ENCODE results near the gene NXN. TPM values are rescaled to one million over a fixed set of nuclear protein-coding genes. Genes with fewer than 3 reads are reported as not detected.

Gene NXN
- total RNA-seq, 4 donors from 2014 or later = 11.3 to 51.6 (median 31.8) TPM

- no peak overlapping the region for H3K4me3 ChIP-seq (ENCODE audit: low read depth, poor library complexity, severe bottlenecking)
- 92% methylated on average over 36 to 37 of the region's 37 CpGs for WGBS, 2 donors
- TF ChIP-seq CTCF (IDR thresholded peaks at IDR 0.05) = no peak
- no peak for TF ChIP-seq POLR2A (IDR thresholded peaks at IDR 0.05)
- intact Hi-C loops (cut with DNase I; ENCODE audit: low total_unique reads) = no loop called here
- DNase-seq (ENCODE audit: low spot score in 2 of 2) = no peak
Observed at GRCh38 chr17:946510-947236, 32.9 kb downstream of the NXN start.

GRCh38 chr17:945672-946071, 33.9 kb downstream of the NXN start:
- no peak overlapping the region for H3K4me3 ChIP-seq (ENCODE audit: low read depth, poor library complexity, severe bottlenecking)
- TF ChIP-seq CTCF (IDR thresholded peaks at IDR 0.05) (no peak), POLR2A (IDR thresholded peaks at IDR 0.05) (no peak)
- DNase-seq (ENCODE audit: low spot score in 2 of 2) = no peak
- intact Hi-C loops (cut with DNase I; ENCODE audit: low total_unique reads) = no loop called here
- 74 to 75% methylated on average over 3 of the region's 3 CpGs for WGBS, 2 donors

DNA sequence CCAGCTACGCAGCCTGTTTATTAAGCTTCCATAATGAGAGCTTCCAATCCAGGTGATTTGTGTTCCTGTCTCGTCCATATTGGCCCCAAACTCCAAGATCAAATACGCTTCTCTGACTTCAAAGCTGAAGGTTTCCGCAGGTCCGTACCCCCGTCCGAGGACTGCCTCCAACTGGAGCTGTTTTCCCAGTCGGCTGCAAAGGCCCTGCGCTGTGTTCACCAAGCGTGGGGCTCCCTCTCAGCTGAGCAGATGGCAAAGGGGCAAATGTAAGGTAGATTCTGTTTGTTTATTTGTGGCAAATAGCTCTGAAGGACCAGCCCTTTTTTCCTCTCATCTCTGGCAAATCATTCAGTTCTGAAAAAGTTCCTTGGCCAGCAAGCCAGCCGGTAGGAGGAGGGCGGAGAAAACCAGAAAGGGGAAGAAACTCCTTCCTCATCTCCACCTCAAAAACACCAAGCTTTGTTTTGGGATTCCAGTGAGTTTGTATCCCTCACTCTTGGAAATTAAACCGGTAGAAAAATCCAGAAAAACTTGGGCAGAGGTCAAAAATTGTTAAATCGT, 35.2 kb downstream of the NXN start:
- no peak overlapping the region for H3K4me3 ChIP-seq (ENCODE audit: low read depth, poor library complexity, severe bottlenecking)
- no peak for DNase-seq (ENCODE audit: low spot score in 2 of 2)
- TF ChIP-seq CTCF (IDR thresholded peaks at IDR 0.05) (no peak), POLR2A (IDR thresholded peaks at IDR 0.05) (no peak)
- intact Hi-C loops (cut with DNase I; ENCODE audit: low total_unique reads) = no loop called here
- 72 to 74% methylated on average over 14 of the region's 14 CpGs for WGBS, 2 donors

- no peak overlapping the region for H3K4me3 ChIP-seq (ENCODE audit: low read depth, poor library complexity, severe bottlenecking)
- WGBS, 2 donors = 71 to 76% methylated on average over 11 of the region's 11 CpGs
- intact Hi-C loops (cut with DNase I; ENCODE audit: low total_unique reads) = no loop called here
- DNase-seq (ENCODE audit: low spot score in 2 of 2) = peak in 1 of 2 donors; percentile 71
- TF ChIP-seq CTCF (IDR thresholded peaks at IDR 0.05) (no peak), POLR2A (IDR thresholded peaks at IDR 0.05) (no peak)
Observed at GRCh38 chr17:935485-935884, 44.1 kb downstream of the NXN start.

DNA sequence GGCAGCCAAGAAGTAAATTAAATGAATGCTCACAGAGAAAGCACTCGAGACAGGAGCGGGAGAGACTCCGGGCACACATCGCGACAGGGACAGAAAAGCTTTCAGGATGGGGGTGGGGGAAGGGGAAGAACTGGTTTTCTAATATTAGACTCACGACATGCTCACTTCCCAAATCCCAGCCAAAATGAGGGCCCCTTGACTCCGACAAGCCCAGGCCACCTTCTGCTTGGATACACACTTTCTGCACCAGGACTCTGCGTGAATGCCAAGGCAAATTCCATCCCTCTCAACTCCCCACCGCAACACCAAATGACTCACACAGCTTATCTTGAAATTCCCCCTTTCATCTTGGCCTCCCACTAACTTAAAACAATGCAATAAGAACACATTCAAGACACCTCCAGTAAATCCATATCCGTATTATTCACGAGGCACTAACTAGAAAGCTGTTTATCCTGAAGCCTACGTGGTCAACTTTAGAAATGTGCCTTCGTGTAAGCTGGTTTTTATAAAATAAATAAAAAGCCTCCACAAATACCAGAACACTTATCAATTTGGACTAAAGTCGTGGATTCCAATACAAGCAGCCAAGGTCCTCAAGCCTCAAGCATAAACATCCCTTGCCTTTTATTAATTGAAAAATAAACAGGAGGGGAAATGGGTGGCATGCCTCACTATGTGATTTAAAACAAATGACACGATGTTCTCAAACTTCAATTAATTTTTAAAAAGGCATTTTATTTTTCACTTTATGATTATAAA, 46.1 kb downstream of the NXN start:
- no peak for TF ChIP-seq POLR2A (IDR thresholded peaks at IDR 0.05)
- TF ChIP-seq CTCF (IDR thresholded peaks at IDR 0.05) = no peak
- no peak overlapping the region for H3K4me3 ChIP-seq (ENCODE audit: low read depth, poor library complexity, severe bottlenecking)
- intact Hi-C loops (cut with DNase I; ENCODE audit: low total_unique reads) = no loop called here
- WGBS, 2 donors = 25 to 28% methylated on average over 15 of the region's 15 CpGs
- no peak for DNase-seq (ENCODE audit: low spot score in 2 of 2)
